Measurements from ENCODE around the gene MYO1F.
A peak's percentile ranks its signal among the peaks of the same experiment; 100 is the strongest.
"Not testable (repeated sequence)": the region's sequence is repeated elsewhere in the genome, so short reads cannot be mapped to it uniquely, and the experiment has no call there.

The MYO1F gene

DNA sequence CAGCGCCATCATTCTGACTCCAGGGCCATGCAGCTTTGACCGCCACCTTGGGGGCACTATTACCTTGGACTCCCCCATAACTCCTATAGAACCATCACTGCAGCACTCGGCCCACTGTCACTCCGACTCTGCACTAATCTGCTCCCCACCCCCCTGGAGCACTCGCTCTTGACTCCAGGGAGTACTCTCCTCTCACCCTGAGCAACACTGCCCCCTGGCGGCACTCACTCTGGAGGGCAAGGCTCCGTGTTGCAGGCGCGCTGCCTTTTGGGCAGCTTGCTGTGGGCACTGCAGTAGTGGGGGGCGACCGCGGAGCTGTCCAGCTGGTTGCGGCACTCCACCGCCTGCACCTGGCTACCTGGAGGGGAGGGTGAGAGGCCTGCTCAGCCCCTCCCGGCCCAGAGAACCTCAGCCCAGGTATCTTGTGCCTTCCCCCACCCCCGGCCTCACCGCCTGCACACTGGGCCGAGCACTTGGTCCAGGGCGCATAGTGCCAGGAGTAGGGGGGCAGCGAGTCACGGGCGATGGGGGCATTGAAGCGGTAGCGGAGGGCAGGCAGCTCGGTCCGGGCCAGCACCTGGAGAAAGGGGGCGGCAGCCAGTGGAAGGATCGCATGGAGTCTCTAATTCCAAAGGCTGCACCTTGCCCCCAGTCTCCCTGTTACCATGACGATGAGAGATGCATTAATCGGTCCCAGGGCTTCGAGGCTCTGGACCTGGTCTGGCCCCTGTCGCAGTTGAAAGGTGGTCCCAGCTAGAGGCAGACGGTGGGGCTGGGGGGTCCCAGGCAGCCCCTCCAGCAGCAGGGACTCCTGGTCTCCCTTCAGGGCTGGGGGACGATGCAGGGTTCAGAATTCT, 8.9 kb upstream of the MYO1F start:
- peaks cover 2% of the 10 kb centered on the region for H3K4me1 ChIP-seq (ENCODE audit: insufficient read depth, low read length)
- H3K9ac ChIP-seq (ENCODE audit: low read depth, low read length), result no peak overlapping the region
- no peaks in the 10 kb centered on the region for H3K9me3 ChIP-seq (ENCODE audit: control insufficient read depth, insufficient read depth, low read length)
- H3K36me3 ChIP-seq (ENCODE audit: insufficient read depth, low read length), result no peaks in the 10 kb centered on the region

DNA sequence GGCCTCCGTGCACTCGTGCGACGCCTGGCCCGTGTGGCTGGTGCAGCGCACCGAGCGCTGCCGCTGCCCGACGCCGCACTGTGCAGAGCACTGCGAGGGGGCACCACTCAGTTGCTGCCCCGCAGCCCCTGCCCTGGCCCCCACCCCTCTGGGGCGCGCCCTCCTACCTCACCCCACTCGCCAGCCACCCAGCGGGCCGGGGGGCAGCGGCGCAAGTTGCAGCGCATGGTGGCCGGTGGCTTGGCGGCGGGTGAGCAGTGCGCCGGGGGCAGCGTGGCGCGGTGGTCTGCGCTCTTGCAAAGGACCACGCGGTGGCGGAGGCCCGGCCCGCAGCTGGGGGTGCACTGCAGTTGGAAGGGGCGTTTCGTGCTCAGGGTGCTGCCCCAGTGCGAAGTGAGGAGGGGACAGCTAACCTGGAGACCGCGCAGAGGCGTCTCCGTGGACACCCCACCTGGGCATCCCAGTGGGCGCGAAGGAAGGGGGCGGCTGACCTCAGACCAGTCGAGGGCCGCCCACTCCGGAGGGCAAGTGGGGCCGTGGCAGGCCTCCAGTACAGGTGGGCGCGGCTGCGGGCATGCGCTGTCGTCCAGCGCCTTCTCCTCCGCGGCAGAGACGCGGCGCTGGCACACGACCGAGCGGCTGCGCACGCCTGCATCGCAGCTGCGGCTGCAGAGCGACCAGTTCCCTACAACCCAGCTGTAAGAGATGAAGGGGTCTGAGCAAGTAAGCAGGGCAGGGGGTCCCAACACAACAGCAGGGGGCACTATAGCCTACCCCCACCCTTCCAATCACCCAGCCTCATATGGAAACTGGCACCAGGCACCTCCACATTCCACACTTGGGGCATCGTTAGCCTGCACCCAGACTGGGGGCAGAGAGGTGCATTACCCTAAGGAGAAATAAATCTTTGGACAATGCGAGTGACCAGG, 8.0 kb upstream of the MYO1F start:
- Histone ChIP-seq H3K9me3 (ENCODE audit: control insufficient read depth, insufficient read depth, low read length) (no peaks in the 10 kb centered on the region), H3K4me1 (ENCODE audit: insufficient read depth, low read length) (peaks cover 4% of the 10 kb centered on the region), H3K9ac (ENCODE audit: low read depth, low read length) (no peak overlapping the region), H3K36me3 (ENCODE audit: insufficient read depth, low read length) (no peaks in the 10 kb centered on the region)

DNA sequence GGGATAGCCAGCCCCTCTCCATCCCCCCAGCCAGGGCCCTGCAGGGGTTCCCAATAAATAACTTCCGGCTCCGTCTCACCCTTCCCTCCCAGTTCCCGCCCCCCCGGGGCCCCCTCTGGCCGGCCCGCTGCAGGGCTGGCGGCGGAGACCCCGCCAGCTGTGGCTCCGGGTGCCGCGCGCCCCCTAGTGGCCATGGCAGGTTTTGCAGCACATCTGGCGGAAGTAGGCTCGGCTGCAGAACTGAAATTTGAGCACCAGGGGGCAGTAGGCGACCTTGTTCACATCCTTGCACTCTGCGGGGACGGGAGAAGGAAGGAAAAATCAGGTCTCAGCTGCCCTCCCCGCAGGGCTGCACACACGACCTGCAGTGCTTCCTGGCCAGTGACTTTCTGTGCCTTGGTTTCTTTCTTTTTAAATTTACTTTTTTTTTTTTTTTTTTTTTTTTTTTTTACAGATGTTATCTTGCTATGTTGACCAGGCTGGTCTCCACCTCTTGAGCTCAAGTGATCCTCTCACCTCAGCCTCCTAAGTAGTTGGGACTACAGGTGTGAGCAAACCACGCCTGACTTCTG, 3.6 kb upstream of the MYO1F start:
- Histone ChIP-seq H3K9me3 (ENCODE audit: control insufficient read depth, insufficient read depth, low read length) (no peaks in the 10 kb centered on the region), H3K4me1 (ENCODE audit: insufficient read depth, low read length) (peaks cover 20% of the 10 kb centered on the region), H3K9ac (ENCODE audit: low read depth, low read length) (peak overlapping the region; percentile 31; the same call in 1 of the 2 replicates), H3K36me3 (ENCODE audit: insufficient read depth, low read length) (no peaks in the 10 kb centered on the region)

DNA sequence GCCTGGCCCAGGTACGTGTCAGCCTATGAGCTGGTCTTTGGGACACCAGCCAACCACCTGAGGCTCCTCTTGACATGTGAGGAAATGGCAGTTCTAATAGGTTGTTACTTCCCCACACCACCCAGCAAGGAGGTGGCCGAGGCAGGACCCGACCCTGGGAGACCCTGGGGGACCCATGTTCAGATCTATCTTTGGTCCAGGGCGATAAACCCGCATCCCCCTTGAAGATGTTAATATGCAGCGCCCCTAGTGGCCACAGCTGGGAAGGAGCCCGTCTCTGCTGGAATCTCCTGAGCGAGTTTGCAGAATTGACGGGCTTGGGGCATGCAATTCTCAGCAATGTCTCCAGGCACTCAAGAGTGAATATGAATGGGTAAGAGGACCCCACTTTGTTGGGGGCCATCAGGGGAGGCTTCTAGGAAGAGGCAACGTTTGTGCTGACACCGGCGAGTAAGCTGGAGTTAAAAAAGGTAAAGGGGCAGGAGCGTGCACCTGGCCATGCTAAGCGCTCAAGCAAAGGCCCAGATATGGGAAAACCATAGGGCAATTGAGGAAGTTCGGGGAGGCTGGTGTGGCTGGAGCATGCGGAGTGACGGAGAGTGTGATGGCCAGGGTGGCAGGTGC, 1.5 kb upstream of the MYO1F start:
- Histone ChIP-seq H3K36me3 (ENCODE audit: insufficient read depth, low read length) (no peaks in the 10 kb centered on the region), H3K9ac (ENCODE audit: low read depth, low read length) (no peak overlapping the region), H3K9me3 (ENCODE audit: control insufficient read depth, insufficient read depth, low read length) (no peaks in the 10 kb centered on the region), H3K4me1 (ENCODE audit: insufficient read depth, low read length) (peaks cover 20% of the 10 kb centered on the region)

DNA sequence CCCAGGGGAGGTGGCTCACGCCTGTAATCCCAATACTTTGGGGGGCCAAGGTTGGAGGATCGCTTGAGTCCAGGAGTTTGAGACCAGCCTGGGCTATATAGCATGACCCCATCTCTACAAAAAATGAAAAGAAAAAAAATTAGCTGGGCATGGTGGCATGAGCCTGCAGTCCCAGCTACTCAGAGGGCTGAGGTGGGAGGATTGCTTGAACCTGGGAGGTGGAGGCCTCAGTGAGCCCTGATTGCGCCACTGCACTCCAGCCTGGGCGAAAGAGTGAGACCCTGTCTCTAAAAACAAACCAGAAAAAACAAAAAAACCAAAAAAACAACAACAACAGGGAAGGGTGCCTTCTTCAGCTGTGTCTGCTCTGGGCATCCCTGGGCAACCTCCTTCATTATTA, 499 bp upstream of the MYO1F start:
- H3K4me1 ChIP-seq (ENCODE audit: insufficient read depth, low read length), result peaks cover 20% of the 10 kb centered on the region
- no peaks in the 10 kb centered on the region for H3K9me3 ChIP-seq (ENCODE audit: control insufficient read depth, insufficient read depth, low read length)
- no peaks in the 10 kb centered on the region for H3K36me3 ChIP-seq (ENCODE audit: insufficient read depth, low read length)
- H3K9ac ChIP-seq (ENCODE audit: low read depth, low read length), result no peak overlapping the region

DNA sequence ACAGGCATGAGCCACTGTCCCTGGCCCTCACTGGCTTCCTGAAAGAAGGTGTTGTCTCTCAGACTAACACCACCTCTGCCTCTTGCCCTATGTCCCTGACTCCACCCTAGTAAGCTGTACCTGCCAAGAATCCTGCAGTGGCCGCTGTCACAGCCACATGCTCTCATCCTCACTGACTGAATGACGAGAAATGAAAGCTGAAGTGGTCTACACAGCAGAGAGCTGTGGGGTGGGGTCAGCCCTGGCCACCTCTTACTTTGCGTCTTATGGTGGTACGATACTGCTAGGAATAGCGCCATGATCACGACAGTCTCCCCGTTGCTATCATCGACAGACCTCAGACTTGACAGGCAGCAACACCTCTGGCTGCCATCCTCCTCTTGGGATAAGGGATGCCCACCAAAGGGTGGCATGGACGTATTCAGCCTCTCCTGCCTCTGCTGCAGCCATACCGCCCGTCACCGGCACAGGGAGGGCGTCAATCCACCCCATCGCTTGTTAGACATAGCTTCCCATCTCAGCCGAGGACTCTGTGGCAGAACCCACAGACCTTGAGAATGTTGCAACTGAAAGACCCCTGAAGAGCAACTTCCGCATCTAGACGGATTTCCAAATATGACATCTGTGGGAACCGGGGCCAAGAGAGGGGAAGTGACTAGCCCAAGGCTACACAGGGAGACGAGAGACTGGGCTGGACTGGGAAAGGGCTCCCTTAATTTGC, 809 bp downstream of the MYO1F start:
- no peak overlapping the region for H3K9ac ChIP-seq (ENCODE audit: low read depth, low read length)
- no peaks in the 10 kb centered on the region for H3K9me3 ChIP-seq (ENCODE audit: control insufficient read depth, insufficient read depth, low read length)
- peaks cover 20% of the 10 kb centered on the region for H3K4me1 ChIP-seq (ENCODE audit: insufficient read depth, low read length)
- no peaks in the 10 kb centered on the region for H3K36me3 ChIP-seq (ENCODE audit: insufficient read depth, low read length)

DNA sequence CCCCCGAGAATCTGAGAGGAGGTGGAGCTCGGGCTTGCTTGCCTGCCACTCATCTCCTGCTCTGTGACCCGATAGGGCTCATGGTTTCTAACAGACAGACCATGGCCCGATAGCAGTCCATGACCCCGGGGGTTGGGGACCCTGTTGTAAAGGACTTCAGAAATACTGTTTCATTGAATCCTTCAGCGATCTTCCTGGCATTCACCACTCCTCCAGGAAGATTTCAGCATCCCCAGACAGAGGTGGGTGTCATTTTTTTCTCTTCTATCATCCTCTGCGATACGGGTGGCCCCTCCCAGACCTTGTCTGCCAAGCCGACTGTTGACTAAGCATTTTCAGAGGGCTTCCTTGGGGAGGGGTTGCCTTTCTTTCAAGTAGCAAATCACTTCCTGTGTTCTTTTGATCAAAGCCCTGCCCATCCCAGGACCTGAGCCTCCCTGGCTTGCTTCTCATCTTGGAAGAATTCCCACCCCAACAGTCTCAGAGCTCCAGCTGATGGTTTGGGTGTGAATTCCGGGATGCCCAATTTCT, 1.7 kb downstream of the MYO1F start:
- peaks cover 16% of the 10 kb centered on the region for H3K4me1 ChIP-seq (ENCODE audit: insufficient read depth, low read length)
- peak overlapping the region; percentile 33; the same call in 1 of the 2 replicates for H3K9ac ChIP-seq (ENCODE audit: low read depth, low read length)
- H3K9me3 ChIP-seq (ENCODE audit: control insufficient read depth, insufficient read depth, low read length), result no peaks in the 10 kb centered on the region
- no peaks in the 10 kb centered on the region for H3K36me3 ChIP-seq (ENCODE audit: insufficient read depth, low read length)

DNA sequence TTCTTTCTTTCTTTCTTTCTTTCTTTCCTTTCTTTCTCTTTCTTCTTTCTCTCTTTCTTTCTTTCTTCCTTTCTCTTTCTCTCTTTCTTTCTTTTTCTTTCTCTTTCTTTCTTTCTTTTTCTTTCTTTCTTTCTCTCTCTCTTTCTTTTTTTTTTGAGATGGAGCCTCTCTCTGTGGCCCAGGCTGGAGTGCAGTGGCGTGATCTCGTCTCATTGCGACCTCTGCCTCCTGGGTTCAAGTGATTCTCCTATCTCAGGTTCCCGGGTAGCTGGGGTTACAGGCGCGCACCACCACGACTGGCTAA, 2.7 kb downstream of the MYO1F start:
- H3K9me3 ChIP-seq (ENCODE audit: control insufficient read depth, insufficient read depth, low read length); H3K9ac ChIP-seq (ENCODE audit: low read depth, low read length); H3K36me3 ChIP-seq (ENCODE audit: insufficient read depth, low read length): not testable (repeated sequence)
- peaks cover 16% of the 10 kb centered on the region for H3K4me1 ChIP-seq (ENCODE audit: insufficient read depth, low read length)

DNA sequence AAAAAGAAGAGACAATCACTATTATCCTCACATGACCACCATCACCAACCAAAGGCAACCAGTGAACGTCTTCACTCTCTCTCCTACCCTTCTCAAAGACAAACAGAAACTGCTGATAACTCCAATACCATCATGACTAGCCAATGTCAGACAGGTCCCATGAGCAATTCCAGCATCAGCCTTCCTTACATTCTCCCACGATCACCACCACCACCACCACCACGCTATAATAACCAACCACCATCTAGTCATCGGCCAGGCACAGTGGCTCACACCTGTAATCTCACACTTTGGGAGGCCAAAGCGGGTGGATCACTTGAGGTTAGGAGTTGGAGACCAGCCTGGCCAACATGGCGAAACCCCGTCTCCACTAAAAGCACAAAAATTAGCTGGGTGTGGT, 3.9 kb downstream of the MYO1F start:
- H3K4me1 ChIP-seq (ENCODE audit: insufficient read depth, low read length), result peaks cover 16% of the 10 kb centered on the region
- H3K36me3 ChIP-seq (ENCODE audit: insufficient read depth, low read length), result no peaks in the 10 kb centered on the region
- no peak overlapping the region for H3K9ac ChIP-seq (ENCODE audit: low read depth, low read length)

DNA sequence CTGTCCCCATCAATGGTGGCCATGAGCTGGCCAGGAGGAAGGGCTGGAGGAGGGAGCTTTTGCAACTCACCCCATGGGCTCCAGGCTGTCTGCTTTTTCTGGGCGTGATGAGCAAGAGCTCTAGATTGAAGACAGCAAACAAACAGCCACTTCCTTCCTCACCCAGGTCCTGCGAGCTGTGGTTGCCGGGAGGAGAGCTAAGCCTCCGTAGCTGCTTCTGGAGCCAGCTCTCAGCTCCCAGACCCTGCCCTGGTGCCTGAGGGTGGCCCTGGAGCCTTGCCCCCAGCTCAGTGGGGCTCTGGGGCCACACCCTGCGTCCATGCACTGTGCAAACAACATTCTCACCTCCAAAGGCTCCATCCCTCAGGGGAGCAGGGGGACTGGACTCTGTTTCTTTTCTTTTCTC, 6.2 kb downstream of the MYO1F start:
- H3K36me3 ChIP-seq (ENCODE audit: insufficient read depth, low read length), result no peaks in the 10 kb centered on the region
- no peak overlapping the region for H3K9ac ChIP-seq (ENCODE audit: low read depth, low read length)
- peaks cover 3% of the 10 kb centered on the region for H3K4me1 ChIP-seq (ENCODE audit: insufficient read depth, low read length)
- H3K9me3 ChIP-seq (ENCODE audit: control insufficient read depth, insufficient read depth, low read length), result no peaks in the 10 kb centered on the region

More for the DNA sequence above, 3.9 kb downstream of the MYO1F start:
- no peaks in the 10 kb centered on the region for H3K9me3 ChIP-seq (ENCODE audit: control insufficient read depth, insufficient read depth, low read length)

DNA sequence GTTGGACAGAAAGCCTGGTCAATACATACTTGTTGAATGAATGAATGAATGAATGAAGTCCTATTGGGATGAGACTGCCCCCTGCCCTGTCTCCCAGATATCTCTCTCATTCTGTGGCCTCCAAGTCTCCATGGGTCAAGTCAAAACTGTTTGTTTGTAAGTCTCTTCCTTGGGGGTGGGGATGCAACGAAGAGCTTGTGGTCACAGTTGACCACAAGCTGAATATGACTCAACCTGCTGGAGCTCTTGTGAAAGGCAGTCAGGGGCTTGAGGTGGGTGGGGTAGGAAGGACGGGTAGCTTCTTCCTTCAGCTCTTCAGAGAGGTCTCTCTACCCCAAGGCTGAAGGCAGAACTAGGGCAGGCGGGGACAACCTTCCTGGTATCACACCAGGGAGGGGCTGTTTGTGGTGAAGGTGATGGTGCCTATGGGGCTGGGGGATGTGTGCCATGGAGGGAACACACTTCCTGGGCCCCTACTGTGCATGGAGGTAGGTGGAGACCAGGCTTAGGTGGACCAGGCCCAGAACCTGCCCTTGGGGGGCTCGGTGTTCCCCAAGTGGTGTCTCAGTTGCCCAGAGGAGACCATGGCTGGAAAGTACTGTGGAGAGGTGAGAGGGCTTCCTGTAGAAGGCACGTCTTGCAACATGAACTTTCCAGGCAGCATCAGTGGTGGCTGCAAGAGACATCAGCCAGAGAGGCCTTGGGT, 8.0 kb downstream of the MYO1F start:
- Histone ChIP-seq H3K36me3 (ENCODE audit: insufficient read depth, low read length) (no peaks in the 10 kb centered on the region), H3K4me1 (ENCODE audit: insufficient read depth, low read length) (no peaks in the 10 kb centered on the region; the same call in 1 of the 2 replicates), H3K9ac (ENCODE audit: low read depth, low read length) (no peak overlapping the region), H3K9me3 (ENCODE audit: control insufficient read depth, insufficient read depth, low read length) (no peaks in the 10 kb centered on the region)

DNA sequence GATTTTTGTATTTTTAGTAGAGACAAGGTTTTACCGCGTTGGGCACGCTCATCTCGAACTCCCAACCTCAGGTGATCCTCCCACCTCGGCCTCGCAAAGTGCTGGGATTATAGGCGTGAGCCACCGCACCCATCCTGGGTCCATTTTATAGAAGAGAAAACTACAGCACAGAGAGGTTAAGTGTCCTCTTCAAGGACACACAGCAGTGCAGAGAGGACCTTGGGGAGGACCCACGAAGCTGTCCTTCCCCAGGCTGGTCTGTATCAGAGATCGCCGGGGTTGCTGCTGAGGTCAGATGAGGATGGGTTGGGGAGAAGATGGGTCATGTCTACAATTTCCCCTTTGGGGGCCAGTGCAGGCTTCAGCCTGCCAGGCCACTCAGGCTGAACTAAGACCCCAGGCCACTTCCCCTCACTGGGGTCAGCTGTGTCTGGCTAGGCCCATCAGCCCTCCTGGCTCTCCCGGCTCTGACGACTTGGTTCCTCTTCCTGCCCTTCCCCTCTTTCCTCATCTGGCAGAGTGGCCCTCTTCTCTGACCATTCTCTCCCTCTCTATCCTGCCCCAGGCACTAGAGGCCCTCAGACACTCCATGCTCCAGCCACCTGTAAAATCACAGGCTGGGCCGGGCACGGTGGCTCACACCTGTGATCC, 9.6 kb downstream of the MYO1F start:
- H3K36me3 ChIP-seq (ENCODE audit: insufficient read depth, low read length), result no peaks in the 10 kb centered on the region
- H3K4me1 ChIP-seq (ENCODE audit: insufficient read depth, low read length), result no peaks in the 10 kb centered on the region; the same call in 1 of the 2 replicates
- H3K9me3 ChIP-seq (ENCODE audit: control insufficient read depth, insufficient read depth, low read length), result no peaks in the 10 kb centered on the region
- no peak overlapping the region for H3K9ac ChIP-seq (ENCODE audit: low read depth, low read length)

DNA sequence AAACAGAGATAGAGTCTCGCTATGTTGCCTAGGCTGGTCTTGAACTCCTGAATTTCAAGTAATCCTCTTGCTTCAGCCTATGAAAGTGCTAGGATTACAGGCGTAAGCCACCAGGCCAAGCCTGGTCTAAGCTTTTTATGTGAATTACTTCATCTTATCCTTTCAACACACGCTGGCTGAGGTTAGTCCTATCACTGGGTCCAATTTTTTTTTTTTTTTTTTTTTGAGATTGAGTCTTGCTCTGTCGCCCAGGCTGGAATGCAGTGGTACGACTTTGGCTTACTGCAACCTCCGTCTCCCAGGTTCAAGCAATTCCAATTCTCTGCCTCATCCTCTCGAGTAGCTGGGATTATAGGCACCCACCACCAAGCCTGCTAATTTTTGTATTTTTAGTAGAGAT, 10.4 kb downstream of the MYO1F start:
- H3K36me3 ChIP-seq (ENCODE audit: insufficient read depth, low read length), result no peaks in the 10 kb centered on the region
- no peaks in the 10 kb centered on the region for H3K9me3 ChIP-seq (ENCODE audit: control insufficient read depth, insufficient read depth, low read length)
- H3K4me1 ChIP-seq (ENCODE audit: insufficient read depth, low read length), result no peaks in the 10 kb centered on the region; the same call in 1 of the 2 replicates
- H3K9ac ChIP-seq (ENCODE audit: low read depth, low read length), result no peak overlapping the region
